Skeletal muscle satellite cell (primary cell): ENCODE measurements around the gene FANK1.
"Not testable (repeated sequence)": the region's sequence is repeated elsewhere in the genome, so short reads cannot be mapped to it uniquely, and the experiment has no call there.

Experiments
- H3K27me3 ChIP-seq: 2 replicates; pipeline ENCODE4 v1.7.0; 2013; ENCODE audit warnings: low read length; ENCODE audit not compliant: control insufficient read depth, insufficient read depth
- H3K36me3 ChIP-seq: 2 replicates; pipeline ENCODE4 v1.7.0; 2013; ENCODE audit warnings: mild to moderate bottlenecking, control low read depth, low read length; ENCODE audit not compliant: insufficient read depth
- H3K4me1 ChIP-seq: 2 replicates; pipeline ENCODE4 v1.7.0; 2013; ENCODE audit warnings: low read length; ENCODE audit not compliant: control insufficient read depth, insufficient read depth
- H3K4me2 ChIP-seq: 2 replicates; pipeline ENCODE4 v1.7.0; 2013; ENCODE audit warnings: mild to moderate bottlenecking, low read length
- H3K4me3 ChIP-seq: 2 replicates; pipeline ENCODE4 v1.7.0; 2013; ENCODE audit warnings: low read length
- H3K9ac ChIP-seq: 2 replicates; pipeline ENCODE4 v1.7.0; 2013; ENCODE audit warnings: mild to moderate bottlenecking, low read depth, low read length, moderate library complexity
- H3K9me3 ChIP-seq: replicated peaks from 2 replicates; pipeline ENCODE4 v1.7.0; 2013; ENCODE audit warnings: mild to moderate bottlenecking, control low read depth, low read length

The FANK1 gene

GRCh38 chr10:125894176-125894575, 2.2 kb upstream of the FANK1 start:
- H3K9me3 ChIP-seq, H3K36me3 ChIP-seq, H3K9ac ChIP-seq, H3K4me1 ChIP-seq, H3K4me2 ChIP-seq, H3K4me3 ChIP-seq, H3K27me3 ChIP-seq: not testable (repeated sequence)

- not testable (repeated sequence) for H3K36me3 ChIP-seq, H3K9me3 ChIP-seq, H3K27me3 ChIP-seq, H3K4me1 ChIP-seq
- Histone ChIP-seq H3K4me3 (peak overlapping the region; percentile 81), H3K9ac (peak overlapping the region; percentile 87), H3K4me2 (peak overlapping the region; percentile 82)
These were observed 955 bp upstream of the FANK1 start for GRCh38 chr10:125895130-125896087.

- H3K9ac ChIP-seq, H3K27me3 ChIP-seq: not testable (repeated sequence)
- H3K4me2 ChIP-seq = peak overlapping the region; percentile 82
These were observed 953 bp downstream of the FANK1 start for GRCh38 chr10:125897317-125897716.

GRCh38 chr10:125900963-125901362, 4.6 kb downstream of the FANK1 start:
- not testable (repeated sequence) for H3K4me3 ChIP-seq

More at GRCh38 chr10:125897317-125897716, 953 bp downstream of the FANK1 start:
- H3K4me3 ChIP-seq = peak overlapping the region; percentile 81
- not testable (repeated sequence) for H3K36me3 ChIP-seq, H3K9me3 ChIP-seq, H3K4me1 ChIP-seq

GRCh38 chr10:125903135-125903640, 6.8 kb downstream of the FANK1 start:
- not testable (repeated sequence) for H3K4me3 ChIP-seq, H3K4me1 ChIP-seq, H3K9ac ChIP-seq, H3K4me2 ChIP-seq, H3K36me3 ChIP-seq, H3K27me3 ChIP-seq, H3K9me3 ChIP-seq

More at GRCh38 chr10:125900963-125901362, 4.6 kb downstream of the FANK1 start:
- H3K36me3 ChIP-seq, H3K27me3 ChIP-seq, H3K4me2 ChIP-seq, H3K4me1 ChIP-seq, H3K9me3 ChIP-seq, H3K9ac ChIP-seq: not testable (repeated sequence)

GRCh38 chr10:125905069-125905994, 9.0 kb downstream of the FANK1 start:
- H3K4me2 ChIP-seq, H3K36me3 ChIP-seq, H3K4me1 ChIP-seq: not testable (repeated sequence)

GRCh38 chr10:125907598-125907997, 11.2 kb downstream of the FANK1 start:
- not testable (repeated sequence) for H3K27me3 ChIP-seq, H3K4me3 ChIP-seq, H3K9me3 ChIP-seq, H3K4me2 ChIP-seq, H3K36me3 ChIP-seq, H3K9ac ChIP-seq, H3K4me1 ChIP-seq

More at GRCh38 chr10:125905069-125905994, 9.0 kb downstream of the FANK1 start:
- not testable (repeated sequence) for H3K9ac ChIP-seq, H3K27me3 ChIP-seq, H3K9me3 ChIP-seq, H3K4me3 ChIP-seq

GRCh38 chr10:125908813-125909212, 12.4 kb downstream of the FANK1 start:
- not testable (repeated sequence) for H3K9me3 ChIP-seq, H3K36me3 ChIP-seq, H3K4me3 ChIP-seq, H3K9ac ChIP-seq, H3K27me3 ChIP-seq, H3K4me1 ChIP-seq, H3K4me2 ChIP-seq

- not testable (repeated sequence) for H3K36me3 ChIP-seq, H3K9ac ChIP-seq, H3K27me3 ChIP-seq, H3K4me1 ChIP-seq, H3K9me3 ChIP-seq, H3K4me2 ChIP-seq, H3K4me3 ChIP-seq
These were observed 13.1 kb downstream of the FANK1 start for GRCh38 chr10:125909491-125909890.

- Histone ChIP-seq H3K27me3 (no peaks in the 10 kb centered on the region), H3K36me3 (no peaks in the 10 kb centered on the region), H3K9ac (no peak overlapping the region), H3K4me2 (no peak overlapping the region), H3K4me3 (no peak overlapping the region), H3K4me1 (no peaks in the 10 kb centered on the region), H3K9me3 (no peaks in the 10 kb centered on the region)
These were observed 14.8 kb downstream of the FANK1 start for GRCh38 chr10:125911145-125911544.

- no peaks in the 10 kb centered on the region for H3K27me3 ChIP-seq
- H3K36me3 ChIP-seq = no peaks in the 10 kb centered on the region
- H3K9ac ChIP-seq = no peak overlapping the region
- no peaks in the 10 kb centered on the region for H3K9me3 ChIP-seq
- no peak overlapping the region for H3K4me3 ChIP-seq
- H3K4me1 ChIP-seq = no peaks in the 10 kb centered on the region
- no peak overlapping the region for H3K4me2 ChIP-seq
These were observed 15.6 kb downstream of the FANK1 start for GRCh38 chr10:125911990-125912389.
